GM19372 (cell line): Measurements from ENCODE around the gene GSTM5.
"Not testable (repeated sequence)": the region's sequence is repeated elsewhere in the genome, so short reads cannot be mapped to it uniquely, and the experiment has no call there.

Experiments used
- ATAC-seq: cut with Tn5 transposase; IDR thresholded peaks from one replicate; pipeline ENCODE4 v1.9.1; 2021; ENCODE audit warnings: mild to moderate bottlenecking, low read depth, moderate library complexity; ENCODE audit not compliant: unreplicated experiment

GSTM5 gene

DNA sequence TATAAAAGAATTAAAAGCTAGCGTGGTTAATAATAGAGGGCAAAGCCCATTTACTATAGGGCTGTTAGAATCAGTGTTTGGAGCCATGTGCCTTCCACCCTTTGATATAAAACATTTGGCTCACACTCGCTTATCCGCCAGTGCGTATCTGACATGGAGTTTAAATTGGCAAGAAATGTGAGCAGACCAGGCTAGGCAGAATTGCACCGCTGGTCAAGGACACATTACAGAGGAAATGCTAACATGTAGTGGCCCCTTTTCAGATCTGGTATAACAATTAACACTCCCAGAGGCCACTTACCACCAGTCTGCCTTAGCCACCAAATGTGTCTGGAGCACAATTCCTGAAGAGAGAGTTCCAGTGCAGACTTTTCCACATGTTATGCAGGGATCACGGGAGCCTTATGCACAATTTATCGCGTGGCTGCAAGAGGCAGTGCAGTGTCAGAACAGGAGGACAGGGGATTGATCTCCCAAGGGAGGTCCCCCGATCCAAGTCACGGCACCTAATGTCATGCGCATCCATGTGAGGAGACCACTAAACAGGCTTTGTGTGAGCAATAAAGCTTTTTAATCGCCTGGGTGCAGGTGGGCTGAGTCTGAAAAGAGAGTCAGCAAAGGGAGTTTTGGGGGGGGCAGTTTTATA, 14.8 kb downstream of the GSTM5 start:
- ATAC-seq: no peak

DNA sequence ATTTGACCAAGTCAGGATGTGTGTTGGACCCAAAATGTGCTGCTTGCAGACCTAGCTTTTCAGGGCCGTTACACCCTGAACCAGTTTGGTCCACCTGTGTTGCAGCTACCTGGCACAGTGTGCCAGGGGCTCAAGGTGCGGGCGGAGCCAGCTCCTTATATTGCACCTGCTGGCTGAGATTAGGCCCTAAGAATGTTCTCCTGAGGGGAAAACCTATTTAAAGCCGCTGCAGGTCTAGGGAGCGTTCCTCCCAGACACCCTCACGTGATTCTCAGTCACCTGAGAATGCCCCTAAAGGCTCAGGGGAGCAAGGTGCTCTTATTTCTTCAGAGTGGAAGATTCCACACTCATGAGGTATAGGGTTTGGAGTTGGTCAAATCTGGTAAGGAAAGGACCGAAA, 16.8 kb downstream of the GSTM5 start:
- no peak for ATAC-seq

DNA sequence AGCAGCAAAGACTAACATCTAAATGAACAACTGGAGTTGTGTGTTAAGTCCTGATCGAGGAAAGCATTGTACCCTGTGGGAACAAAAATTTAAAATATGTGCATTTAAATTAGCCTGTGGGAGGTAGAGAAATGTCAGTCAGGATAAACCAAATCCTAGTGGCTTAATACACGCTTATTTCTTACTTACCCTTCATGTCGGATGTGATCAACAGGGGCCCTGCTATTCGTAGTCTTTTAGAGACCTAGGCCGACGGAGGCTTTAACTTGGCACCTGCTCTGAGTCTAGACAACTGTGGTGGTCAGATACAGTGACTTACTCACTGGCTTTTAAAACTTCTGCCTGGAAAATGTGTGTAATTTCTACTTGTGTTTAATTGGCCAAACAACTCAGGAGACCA, 18.6 kb downstream of the GSTM5 start:
- no peak for ATAC-seq

DNA sequence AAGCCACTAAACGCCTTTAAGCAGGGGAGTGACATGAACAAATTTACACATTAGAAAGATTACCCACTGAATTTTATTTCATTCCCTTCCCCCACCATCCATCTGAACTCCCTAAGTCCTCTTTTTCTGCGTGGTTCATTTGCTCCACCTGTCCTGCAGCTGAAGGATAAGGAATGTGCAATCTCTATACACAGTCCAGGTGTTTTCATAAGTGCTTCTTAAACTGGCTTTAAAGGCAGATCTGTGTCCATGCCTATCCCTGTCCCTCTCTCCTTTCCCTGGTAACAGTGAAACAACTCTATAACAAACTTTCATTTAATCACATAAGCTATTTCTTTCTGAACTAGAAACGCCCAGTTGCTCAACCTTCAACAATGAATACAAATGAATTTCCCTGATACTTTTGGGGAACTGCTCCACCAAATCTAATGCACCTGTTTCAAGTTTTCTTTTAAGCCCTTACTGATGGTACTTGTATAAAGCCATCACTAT, 20.4 kb downstream of the GSTM5 start:
- ATAC-seq: no peak

DNA sequence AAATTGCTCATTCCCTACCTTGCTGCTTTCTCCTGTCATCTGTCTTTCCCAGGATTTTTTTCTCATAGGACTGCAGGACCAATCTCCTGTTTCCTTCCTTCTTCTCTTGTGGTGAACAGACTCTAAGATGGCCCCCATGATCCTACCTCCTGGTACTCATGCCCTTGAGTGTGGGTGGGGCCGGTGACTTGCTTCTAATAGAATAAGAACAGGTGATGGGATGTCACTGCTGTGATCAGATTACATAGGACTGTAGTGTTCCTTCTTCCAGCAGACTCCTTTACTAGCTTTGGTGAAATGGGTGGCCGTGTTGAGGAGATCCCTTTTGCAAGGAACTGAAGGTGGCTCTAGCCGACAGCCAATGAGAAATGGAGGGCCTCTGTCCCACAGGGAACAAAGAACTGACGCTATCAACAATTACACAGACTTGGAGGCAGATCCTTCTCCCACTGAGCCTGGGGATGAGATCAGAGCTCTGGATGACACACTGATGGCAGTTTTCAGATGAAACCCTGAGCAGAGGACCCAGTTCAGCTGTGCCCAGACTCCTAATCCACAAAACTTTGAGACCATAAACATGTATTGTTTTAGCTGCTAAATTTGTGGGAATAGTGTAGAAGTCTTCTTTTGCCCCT, 21.3 kb downstream of the GSTM5 start:
- no peak for ATAC-seq

DNA sequence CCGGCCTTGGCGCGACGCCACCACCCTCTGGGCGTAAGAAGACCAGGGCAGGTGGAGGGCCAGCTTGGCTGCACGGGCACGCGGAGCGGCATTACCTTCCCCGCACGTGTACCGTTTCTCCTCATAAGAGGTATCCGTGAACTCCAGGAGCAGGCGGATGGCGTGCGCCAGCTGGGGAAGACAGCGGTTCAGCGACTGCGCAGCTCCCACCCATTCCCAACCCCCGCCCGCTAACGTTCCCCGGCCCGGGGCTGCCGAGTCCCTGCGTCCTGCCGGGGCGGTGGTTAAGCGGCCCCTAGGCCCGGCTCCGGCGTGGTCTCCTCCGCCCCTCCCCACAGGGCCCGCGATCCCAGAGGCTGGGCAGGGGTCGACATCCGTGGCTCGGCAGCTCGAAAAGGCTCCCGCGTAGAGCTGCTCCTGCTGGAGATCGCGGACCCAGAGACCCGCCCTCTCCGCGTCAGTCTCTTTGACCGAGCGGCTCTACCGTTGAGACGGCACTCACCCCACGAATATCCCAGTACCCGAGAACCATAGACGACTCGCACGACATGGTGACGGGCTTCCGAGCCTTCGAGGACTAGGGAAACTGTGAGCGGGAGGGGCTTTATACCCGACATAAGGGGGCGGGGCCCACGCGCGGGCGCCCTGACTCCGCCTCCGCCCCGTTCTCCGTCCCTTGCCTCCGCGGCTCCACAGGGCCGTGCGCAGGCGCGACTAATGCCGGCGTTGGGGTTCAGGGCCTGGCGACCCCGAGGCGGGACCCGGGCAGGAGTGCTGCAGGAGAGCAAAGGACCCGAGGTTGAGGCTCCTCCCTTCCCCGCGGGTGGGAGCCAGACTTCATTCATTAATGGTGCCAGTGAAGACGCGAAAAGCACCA, 27.9 kb downstream of the GSTM5 start:
- peak; percentile 83 for ATAC-seq

DNA sequence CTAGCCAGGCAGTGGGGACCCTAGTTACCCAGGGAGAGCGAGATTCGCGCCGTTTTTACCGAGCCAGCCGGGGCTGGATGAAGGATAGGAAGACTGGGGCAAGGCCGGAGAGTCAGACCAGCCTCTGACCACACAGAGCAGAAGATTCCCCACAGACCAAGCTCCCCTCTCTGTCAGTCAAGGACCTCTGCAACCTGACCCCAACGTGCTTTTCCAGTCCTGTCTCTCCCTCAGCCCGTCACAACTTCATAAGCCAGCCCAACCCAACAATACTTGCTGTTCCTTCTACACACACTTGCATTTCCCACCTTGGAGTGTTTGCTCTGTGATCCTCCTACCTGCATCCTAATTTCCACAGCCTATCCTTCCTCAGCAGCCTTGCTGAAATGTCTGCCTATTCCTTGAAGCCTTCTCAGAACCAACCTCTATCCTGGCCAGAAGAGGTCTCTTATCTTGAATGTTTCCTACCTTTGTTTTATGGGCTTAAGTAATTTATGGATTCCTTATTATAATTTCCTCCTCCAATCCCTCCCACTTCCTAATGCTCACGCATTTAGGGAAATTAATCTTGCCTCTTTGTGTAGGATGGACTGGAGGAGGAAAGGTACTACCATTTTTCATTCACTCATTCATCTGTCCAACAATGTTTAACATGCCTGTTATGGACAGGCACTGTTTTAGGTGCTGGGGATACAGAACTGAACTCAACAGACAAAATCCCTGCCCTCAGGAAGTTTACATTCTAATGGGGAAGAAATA, 28.7 kb downstream of the GSTM5 start, which contains the start of gene GSTM3:
GSTM3 (minus strand) TSS at position 424 of the 759 bp plus-strand sequence. CDS start 751 bp downstream, outside the sequence.
- ATAC-seq: no peak

DNA sequence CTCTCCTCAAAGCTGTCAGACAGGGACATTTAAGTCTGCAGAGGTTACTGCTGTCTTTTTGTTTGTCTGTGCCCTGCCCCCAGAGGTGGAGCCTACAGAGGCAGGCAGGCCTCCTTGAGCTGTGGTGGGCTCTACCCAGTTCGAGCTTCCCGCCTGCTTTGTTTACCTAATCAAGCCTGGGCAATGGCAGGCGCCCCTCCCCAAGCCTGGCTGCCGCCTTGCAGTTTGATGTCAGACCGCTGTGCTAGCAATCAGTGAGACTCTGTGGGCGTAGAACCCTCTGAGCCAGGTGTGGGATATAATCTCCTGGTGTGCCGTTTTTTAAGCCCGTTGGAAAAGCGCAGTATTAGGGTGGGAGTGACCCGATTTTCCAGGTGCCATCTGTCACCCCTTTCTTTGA, 36.3 kb downstream of the GSTM5 start:
- not testable (repeated sequence) for ATAC-seq

DNA sequence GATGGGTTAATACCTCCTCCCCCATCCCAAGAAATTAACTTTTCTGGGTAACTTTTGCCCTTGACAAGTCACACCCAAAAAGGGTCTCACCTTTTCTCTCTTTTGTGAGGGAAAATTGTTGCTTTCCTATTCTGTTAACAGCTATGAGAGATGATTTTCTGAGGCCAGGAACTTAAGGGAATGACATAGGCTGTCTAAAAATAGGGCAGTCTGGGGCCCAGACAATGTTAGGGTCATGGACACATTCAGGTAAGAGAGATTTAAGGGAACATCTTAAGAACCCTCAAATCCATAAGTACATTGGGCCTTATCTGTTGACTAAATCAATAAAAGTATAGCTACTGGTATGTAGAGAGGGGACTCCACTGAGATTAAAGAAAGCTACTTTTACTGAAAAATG, 37.2 kb downstream of the GSTM5 start:
- no peak for ATAC-seq

DNA sequence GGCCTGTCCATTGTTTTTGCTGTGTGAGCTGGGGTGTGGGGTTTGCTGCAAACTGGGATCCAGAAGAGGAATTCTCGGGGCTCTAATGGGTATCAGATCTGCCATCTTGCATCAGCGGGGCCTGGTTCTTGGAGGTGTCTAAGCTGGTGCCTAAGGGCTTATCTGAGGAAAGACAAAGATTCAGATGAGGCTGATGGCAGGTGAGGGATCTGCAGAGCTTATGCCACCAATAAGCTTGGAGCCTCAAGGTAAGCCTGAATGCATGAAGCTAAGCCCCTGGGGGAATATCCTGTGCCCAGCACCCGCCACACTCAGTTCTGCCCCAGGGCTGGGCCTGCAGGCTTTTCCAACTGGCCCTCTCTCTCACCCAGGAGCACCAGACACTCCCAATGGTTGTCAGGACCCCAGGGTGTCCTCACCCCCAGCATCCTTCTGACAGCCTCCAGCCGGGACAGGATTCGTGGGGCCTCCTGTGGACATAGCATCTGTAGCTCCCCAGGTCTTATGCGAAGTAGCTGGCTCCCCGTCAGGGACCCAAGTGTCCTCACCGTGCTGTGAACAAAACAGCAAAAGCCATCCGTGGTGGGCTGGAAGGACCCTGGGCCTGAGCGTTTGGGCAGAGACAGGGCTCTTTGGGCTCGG, 38.3 kb downstream of the GSTM5 start:
- no peak for ATAC-seq

DNA sequence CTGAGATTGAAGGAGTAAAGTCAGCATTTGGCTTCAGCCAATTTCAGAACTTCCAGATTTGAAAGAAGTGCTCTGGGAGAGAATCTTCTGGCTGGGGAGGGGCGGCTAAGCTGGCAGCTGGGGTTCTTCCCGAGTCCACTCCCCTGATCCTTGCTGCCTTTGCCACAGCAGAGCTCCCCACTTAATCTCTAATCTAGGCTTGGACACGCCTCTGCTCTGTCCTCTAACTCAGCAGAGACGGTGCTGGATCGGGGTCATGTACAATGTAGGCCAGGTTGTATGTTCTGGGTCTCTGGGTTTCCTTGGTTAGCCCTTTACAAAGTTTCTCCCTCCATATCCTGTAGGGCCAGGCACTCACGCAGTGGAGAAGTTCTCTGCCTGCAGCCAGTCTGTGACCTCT, 38.9 kb downstream of the GSTM5 start:
- ATAC-seq: no peak

DNA sequence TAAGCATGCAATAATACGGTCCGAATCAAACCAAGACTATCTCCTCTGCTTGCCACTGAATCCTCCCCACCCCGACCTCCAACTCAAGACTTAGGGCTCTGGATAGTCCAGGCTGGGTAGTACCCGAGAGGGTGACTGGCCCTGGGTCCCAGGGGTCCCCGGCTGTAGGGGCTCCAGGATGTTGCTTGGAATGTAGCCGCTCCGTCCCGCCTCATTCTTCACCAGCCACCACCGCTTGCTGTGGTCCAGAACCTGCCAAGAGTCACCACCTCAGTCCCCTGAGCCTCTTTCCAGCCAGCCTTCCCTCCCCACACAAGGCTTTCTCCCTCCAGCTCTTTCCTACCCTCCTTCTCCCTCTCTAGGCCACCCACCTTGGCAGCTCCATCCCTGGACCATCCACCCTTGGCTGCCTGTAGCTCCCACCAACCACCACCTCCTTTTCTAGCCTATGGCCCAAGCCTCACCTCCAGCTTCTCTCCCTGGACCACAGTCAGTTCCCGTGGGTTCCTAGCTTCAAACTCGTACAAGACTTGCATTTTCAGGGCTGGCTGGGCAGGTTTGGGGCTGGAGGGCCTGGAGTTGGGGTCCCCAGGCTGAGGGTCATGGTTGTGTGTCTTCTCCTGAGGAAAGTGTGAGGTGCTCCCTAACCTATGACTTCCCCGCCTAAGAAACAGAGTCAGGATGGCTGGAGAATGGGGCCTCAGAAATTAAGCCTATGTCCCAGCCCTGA, 39.6 kb downstream of the GSTM5 start:
- ATAC-seq: no peak

DNA sequence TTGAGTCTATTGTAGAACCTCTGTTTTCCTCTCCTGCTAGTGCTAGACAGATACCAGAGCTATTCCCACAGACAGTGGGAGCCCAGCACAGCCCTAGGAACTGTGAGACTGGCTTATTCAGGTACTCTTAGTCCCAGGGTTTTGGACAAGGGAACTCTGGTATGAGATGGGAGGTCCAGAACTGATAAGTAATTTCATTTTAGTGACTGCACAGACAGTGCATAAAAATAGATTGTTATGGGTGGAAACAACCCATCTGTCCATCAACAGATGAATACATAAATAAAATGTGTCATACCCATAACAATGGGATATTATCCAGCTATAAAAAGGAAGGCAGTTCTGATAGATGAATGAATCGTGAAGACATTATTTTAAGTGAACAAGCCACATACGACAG, 42.7 kb downstream of the GSTM5 start:
- no peak for ATAC-seq

DNA sequence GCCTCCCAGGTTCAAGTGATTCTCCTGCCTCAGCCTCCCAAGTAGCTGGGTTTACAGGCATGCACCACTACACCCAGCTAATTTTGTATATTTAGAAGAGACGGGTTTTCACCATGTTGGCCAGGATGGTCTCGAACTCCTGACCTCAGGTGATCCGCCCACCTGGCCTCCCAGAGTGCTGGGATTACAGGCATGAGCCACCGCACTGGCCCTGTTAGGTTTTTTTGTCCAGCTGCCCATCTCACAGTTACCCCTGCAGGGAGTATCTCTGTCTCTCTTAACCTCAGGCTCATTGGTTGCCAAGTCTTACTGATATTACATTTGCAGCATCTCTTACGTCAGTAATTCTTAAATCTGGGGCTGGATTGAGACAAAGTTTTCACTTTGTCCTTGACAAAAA, 44.3 kb downstream of the GSTM5 start:
- not testable (repeated sequence) for ATAC-seq

DNA sequence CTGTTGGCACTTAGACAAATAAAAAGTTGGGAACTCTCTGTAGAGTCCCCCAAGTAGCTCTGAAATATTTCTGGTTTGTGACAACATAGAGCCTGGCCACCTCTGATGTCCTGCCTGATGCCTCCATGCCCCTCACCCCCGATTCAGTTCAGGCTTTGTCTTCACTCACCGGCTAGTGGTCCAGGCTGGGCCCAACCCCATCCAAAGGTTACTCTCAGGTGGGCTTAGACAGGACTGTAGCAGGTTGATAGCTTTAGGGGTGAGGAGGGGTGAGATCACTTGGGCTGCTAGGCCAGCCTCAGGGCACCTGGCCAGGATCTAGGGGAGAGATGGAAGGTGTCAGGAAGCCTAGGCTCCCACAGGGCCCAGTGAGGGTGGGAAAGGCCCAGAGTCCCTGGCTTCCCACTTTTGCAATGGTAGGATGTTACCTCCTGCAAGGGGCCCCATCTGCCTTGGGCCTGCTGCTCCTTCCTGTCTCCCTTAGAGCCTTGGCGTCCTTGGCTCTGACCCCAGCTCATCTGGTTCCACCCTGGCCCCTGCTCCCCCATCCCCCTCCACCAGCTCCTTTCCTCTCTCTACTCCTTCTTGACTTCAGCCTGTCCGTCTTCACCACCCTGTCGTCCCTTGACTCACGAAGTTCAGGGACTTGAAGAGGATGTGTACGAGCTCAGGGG, 44.9 kb downstream of the GSTM5 start:
- ATAC-seq: no peak

DNA sequence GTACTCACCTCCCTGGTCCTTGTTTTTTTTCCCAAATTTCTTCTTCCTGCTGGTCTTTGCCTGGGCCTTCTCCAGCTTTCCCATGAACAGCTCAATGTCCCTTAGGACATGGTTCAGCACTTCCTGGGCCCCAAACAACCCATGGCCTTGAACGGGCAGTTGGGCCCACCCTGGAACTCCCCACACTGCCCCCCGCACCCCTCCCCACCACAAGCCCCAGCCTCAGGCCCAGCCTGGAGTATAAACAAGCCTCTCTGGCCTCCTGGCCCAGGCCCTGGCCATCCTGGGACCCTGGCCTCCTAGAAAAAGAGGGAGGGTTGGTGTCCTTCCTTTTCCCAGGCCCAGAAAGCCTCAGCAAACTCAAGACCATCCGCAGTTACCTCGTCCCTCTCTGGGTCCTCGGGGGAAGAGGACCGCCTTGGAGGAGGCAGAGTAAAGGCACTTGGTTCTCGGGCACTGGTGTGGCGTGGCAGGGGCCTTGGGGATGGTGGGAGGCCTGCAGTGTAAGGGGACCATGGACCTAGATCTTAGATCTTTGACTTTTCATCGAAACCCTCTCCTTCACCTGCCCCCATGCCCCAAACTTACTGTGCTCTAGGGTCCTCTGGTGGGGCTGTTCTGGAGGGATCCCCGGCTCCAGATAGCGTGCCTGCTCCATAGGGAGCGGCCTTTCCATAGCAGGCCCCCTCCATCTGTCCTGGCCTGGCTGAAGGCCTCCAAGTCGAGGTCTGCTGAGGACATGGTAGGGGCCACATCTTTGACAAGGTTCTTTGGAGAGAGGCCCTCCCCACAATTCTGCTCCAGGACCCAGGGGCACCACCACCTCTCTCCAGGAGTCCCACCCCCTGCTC, 46.1 kb downstream of the GSTM5 start:
- no peak for ATAC-seq

DNA sequence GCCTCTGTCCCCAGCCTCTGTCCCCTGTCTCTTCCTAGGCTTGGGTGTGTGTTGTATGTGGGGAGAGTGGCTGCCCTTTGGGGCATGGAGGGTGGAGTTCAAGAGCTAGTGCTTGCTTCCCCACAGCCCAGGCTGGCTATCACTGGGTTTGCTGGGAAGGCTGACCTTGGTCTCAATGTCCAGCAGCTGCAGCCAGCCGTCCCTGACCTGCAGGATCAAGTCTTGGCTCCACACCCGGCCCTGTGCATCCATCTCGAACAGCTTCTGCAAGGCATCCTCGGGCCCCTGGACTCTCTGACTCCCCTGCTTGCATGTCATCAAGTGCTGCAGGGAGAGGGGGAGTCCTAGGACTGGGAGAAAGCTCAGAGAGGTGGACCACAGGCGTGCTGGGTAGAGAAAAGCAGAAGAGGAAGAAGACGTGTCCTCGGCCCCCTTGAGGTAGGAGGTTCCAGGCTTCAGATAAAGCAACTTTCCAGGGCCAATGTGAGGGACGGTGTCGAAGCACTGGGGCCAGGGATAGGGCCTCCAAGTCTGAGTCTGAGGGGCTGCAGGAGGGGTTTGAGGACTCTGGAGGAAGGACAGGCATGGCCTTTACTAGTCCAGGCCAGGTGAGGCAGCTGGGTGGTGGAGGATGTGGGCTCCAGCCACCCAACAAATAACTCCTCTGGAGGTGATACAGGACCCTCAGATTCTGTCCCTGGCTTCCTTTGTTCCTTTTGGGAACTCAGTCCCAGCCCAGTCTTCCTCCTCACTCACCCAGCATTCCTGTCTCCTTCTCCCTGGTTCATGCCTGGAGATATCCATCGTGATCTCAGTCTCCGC, 47.7 kb downstream of the GSTM5 start:
- no peak for ATAC-seq
